HFF-Myc (cell line): ENCODE measurements around the gene APOL2.

Source experiments
- DNase-seq: peaks from one replicate; pipeline ENCODE4 v3.0.0-alpha.2; 2011; ENCODE audit warnings: low read depth; ENCODE audit errors: extremely low read depth
- H3K4me3 ChIP-seq: replicated peaks from 2 replicates; pipeline ENCODE4 v1.5.1; 2011; ENCODE audit warnings: low read depth, mild to moderate bottlenecking, control low read depth, low read length
- CTCF ChIP-seq: IDR thresholded peaks from 2 replicates; pipeline ENCODE4 v1.5.1; 2012; ENCODE audit warnings: mild to moderate bottlenecking, low read depth, low read length, control low read depth; ENCODE audit errors: missing control alignments

APOL2 gene

GRCh38 chr22:36245805-36246356, 6.6 kb upstream of the APOL2 start:
- no peak overlapping the region for H3K4me3 ChIP-seq
- DNase-seq, result no peak

DNA sequence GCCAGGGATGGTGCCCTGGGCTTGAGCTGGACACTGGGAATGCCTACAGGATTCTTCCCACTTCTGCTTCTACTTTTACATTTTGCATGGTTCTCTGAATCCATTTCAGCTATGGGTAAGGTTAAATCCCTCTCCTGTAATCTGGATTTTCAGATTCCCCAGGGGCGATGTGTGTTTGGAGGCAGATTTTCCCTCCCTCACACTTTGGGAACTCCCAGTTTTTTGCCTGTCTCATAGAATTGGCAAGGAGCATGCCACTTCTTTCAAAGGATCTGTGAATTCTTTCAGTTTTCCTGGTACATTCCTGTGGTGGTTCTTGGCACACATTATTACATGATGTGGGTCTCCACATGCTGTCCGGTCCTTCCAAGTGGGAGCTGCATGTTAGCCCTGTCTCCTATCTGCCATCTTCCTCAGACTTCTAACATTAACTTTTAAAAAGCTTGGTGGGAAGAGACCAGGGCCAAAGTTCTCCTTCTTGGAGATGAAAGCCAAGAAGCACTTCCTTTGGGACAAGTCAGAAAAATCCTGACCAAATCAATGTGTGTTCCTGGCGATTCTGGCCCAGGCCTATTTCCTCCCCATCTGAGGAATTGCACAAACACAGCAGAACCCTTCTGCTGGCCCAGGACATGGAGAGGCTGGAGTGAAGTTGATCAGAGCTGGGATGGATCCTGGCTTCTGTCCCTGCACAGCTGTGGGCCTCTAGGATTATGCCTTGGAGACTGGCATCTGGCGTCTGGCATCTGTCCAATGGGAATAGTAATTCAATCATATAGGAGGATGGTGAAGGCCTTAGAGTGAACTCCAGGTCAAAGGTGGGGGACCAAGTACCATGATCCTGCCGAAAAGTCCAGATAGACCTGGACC, 5.4 kb upstream of the APOL2 start:
- DNase-seq, result no peak
- no peak for TF ChIP-seq CTCF

More at GRCh38 chr22:36245805-36246356, 6.6 kb upstream of the APOL2 start:
- no peak for TF ChIP-seq CTCF

GRCh38 chr22:36243986-36244385, 4.7 kb upstream of the APOL2 start:
- TF ChIP-seq CTCF, result no peak
- DNase-seq, result no peak
- no peak overlapping the region for H3K4me3 ChIP-seq

More for the DNA sequence above, 5.4 kb upstream of the APOL2 start:
- H3K4me3 ChIP-seq, result no peak overlapping the region

DNA sequence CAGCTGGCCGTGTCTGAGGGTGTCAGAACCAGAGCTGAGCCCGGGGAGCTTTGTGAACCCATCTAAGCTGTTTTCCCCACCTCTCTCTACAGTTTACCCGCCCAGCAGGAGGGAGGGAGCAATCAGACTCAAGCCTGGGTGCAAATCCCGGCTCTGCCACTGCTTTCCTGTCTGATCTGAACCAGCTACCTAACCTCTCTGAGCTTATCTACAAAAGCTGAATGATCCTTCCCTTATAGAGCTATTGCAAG, 252 bp downstream of the APOL2 start:
- TF ChIP-seq CTCF, result no peak
- DNase-seq, result no peak

DNA sequence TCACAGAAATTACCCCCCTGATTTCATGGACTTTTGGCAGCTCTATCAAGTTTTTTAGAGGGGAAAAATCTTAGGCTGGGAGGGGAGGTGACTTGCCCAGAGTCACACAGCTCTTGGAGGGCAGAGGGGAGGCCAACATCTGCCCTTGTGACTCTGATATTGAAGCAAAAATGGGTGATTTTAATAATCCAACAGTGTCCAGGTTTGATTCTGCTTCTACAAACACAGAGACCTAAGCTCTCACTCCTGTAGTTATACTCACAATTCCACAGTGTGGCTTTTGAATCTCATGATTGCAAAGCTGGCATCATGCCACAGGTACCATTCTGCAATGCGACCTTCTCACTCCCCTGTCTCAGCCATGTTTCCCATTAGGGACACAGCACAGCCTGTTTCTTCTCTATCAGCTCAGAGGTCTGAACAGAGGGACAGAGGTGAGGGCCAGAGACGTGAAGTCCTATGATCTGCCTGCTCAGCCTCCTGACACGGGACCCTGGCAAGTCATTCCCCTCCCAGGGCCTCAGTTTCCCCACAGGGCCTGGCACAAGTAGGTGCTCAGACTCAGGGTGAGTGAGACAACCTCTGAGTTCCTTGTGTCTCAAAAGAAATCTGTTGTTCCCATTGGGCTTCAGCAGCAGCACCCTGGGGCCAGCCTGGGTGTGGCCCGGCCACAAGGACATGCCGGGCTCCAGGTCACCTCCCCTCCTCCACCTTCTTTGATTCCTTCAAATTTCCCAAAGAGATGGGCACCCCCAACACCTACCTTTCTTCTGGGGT, 766 bp downstream of the APOL2 start:
- DNase-seq, result no peak
- peak overlapping the region; percentile 74 for H3K4me3 ChIP-seq
- no peak for TF ChIP-seq CTCF

More for the DNA sequence above, 252 bp downstream of the APOL2 start:
- H3K4me3 ChIP-seq, result peak overlapping the region; percentile 74

DNA sequence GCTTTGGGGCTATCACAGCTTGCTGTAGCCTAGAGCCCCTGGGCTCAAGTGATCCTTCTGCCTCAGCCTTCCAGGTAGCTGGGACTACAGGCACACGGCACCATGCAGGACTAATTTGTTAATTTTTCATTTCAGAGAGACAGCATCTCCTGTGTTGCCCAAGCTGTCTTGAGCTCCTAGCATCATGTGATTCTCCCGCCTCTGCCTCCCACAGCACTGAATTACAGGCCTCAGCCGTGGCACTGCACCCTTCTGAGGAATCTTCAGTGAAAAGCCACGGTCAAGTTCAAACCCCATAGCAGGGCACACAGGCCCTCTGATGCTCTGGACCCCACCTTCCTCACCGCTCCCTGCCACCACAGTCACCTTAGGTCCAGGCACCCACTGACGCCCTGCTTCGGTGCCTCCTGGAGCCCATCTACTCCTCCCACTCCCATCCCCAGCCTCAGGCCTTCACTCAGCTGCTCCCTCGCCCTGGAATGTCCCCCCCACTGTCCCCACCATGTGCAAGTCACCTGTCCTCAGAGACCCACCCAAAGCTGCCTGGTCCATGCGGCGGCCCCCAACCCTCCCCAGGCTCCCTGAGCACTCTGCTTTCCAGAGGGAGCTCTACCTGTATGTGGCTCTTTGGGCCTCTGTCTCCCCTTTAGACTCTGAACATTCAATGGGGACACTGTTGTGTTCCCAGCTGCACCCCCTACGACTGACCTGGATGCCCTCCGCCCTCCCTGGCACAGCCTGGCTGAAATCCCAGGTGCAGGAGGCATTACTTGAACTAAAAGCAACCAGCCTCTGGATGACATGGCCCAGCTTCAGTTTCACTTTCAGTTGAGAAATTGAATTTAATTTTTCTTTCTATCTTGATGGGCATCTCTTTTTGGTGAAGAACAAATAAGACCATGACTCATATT, 1.6 kb downstream of the APOL2 start:
- no peak for DNase-seq
- no peak for TF ChIP-seq CTCF
- H3K4me3 ChIP-seq, result peak overlapping the region; percentile 74
